Measurements from ENCODE around the gene SS18L1.
"Not testable (repeated sequence)": the region's sequence is repeated elsewhere in the genome, so short reads cannot be mapped to it uniquely, and the experiment has no call there.

The SS18L1 gene

GRCh38 chr20:62143081-62143956 is at the start of gene SS18L1, which contains the start of gene PSMA7:
TSS of gene SS18L1 (plus strand) at chr20:62143769. CDS start at chr20:62143821, 52 bp downstream.
TSS of gene PSMA7 (minus strand) at chr20:62143394. CDS start at chr20:62143303, 91 bp downstream.
- peak; percentile 73 to 80 for DNase-seq

GRCh38 chr20:62096421-62097380 is 46.9 kb upstream of the SS18L1 start:
- no peak for DNase-seq

- no peak for DNase-seq
Measured at GRCh38 chr20:62097881-62098407, 45.6 kb upstream of the SS18L1 start.

GRCh38 chr20:62101078-62101477 is 42.5 kb upstream of the SS18L1 start:
- no peak for DNase-seq

- no peak for DNase-seq
Measured at GRCh38 chr20:62103508-62104233, 39.9 kb upstream of the SS18L1 start.

- DNase-seq = no peak
Measured at GRCh38 chr20:62104234-62104789, 39.3 kb upstream of the SS18L1 start.

- DNase-seq = no peak
Measured at GRCh38 chr20:62104791-62105345, 38.7 kb upstream of the SS18L1 start.

- DNase-seq = no peak
Measured at GRCh38 chr20:62105592-62105991, 38.0 kb upstream of the SS18L1 start.

GRCh38 chr20:62111148-62111547 is 32.4 kb upstream of the SS18L1 start:
- DNase-seq = no peak

GRCh38 chr20:62112368-62112767 is 31.2 kb upstream of the SS18L1 start:
- no peak for DNase-seq

GRCh38 chr20:62114894-62115293 is 28.7 kb upstream of the SS18L1 start:
- no peak for DNase-seq

GRCh38 chr20:62115800-62116407 is 27.7 kb upstream of the SS18L1 start:
- not testable (repeated sequence) for DNase-seq

GRCh38 chr20:62116558-62117361 is 26.8 kb upstream of the SS18L1 start:
- no peak for DNase-seq

GRCh38 chr20:62117362-62117646 is 26.3 kb upstream of the SS18L1 start:
- DNase-seq = no peak

GRCh38 chr20:62117658-62118057 is 25.9 kb upstream of the SS18L1 start:
- DNase-seq = peak in 1 of 2 experiments; percentile 42

GRCh38 chr20:62118113-62119043 is 25.2 kb upstream of the SS18L1 start:
- no peak for DNase-seq

- DNase-seq = no peak
Measured at GRCh38 chr20:62119115-62119514, 24.5 kb upstream of the SS18L1 start.

GRCh38 chr20:62119591-62120364 is 23.8 kb upstream of the SS18L1 start:
- DNase-seq = no peak

- no peak for DNase-seq
Measured at GRCh38 chr20:62120365-62120762, 23.2 kb upstream of the SS18L1 start.

All from activated CD4-positive, alpha-beta T cell treated with anti-CD3 and anti-CD28 coated beads, Interleukin-2, amount 50 U/mL, for 4 hours (primary cell).